ENCODE results near the gene HDHD3.

DNA sequence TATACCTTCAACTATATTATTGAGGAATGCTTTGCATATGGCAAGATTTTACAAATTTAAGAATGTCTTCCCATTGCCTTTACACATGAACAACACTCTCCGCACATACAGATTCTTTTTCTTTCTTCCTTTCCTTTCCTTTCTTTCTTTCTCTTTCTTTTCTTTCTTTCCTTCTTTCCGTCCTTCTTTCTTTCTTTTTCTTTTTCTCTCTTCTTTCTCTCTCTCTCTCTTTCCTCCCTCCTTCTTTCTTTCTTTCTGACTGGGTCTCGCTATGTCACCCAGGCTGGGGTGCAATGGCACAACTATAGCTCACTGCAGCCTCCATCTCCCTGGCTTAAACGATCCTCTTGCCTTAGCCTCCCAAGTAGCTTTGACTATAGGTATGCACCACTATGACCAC, 50.6 kb downstream of the HDHD3 start:
- no peak for TF ChIP-seq SPI1 (IDR thresholded peaks at IDR 0.05; ENCODE audit: low read depth, low read length)
- no peak for TF ChIP-seq POLR2AphosphoS5 (IDR thresholded peaks at IDR 0.05; ENCODE audit: low read depth, low read length)

All from GM12891 (cell line).